Measurements from ENCODE around the gene CHML.

The CHML gene

DNA sequence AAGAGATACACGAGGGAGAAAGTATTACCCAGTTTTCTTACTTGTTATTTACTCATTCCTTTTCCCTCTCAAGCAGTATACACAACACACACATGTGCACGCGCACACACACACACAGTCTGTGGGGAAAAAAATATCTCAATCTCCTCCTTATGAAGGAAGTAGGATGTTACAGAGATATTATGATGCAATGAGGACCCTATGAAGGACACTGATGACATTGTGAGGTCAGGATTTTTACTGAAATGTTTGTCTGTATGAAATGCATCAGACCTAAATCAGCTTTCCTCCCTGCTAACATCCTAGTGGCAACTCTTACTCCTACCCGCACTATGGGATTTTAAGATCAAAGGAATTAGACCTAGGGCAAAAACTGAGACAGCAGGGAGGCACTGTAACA, 11.8 kb upstream of the CHML start, which contains the start of gene WDR64:
TSS of gene WDR64 (plus strand) at position 270 of the 400 bp plus-strand sequence. CDS start 204 bp downstream, outside the sequence.
- H3K4me3 ChIP-seq (ENCODE audit: low read depth, low read length), result no peak within 1 kb of the TSS
- no peak for TF ChIP-seq CTCF (IDR thresholded peaks at IDR 0.05; ENCODE audit: low read depth, low read length)
- H3K4me1 ChIP-seq, result no peaks in the 10 kb centered on the region
- DNase-seq, result no peak
- no peaks in the 10 kb centered on the region; the same call in 1 of the 2 replicates for H3K27me3 ChIP-seq
- no peaks in the 10 kb centered on the region for H3K36me3 ChIP-seq
- H3K9me3 ChIP-seq, result no peaks in the 10 kb centered on the region

DNA sequence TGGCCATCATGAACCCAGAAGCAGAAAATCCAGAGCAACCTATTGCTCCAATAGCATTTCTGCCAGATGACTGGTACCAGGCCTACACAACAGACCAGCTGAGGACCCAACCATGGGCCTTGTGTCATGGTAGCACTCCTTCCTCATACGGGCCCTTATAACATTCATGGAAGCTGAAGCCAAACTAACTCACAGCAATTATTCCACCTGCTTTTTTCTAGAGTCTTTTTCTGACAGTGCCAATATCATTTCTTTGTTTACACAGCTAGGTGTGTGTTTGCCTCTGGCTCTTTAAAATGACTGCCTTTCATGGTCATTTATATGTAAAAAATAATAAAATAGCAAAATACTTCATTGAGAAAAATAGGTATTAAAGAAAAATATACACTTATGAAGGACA, 8.0 kb upstream of the CHML start:
- no peak for TF ChIP-seq CTCF (IDR thresholded peaks at IDR 0.05; ENCODE audit: low read depth, low read length)

GRCh38 chr1:241647658-241648057, 7.5 kb upstream of the CHML start:
- DNase-seq, result no peak
- no peak overlapping the region for H3K4me3 ChIP-seq (ENCODE audit: low read depth, low read length)
- TF ChIP-seq CTCF (IDR thresholded peaks at IDR 0.05; ENCODE audit: low read depth, low read length), result no peak
- H3K9me3 ChIP-seq, result no peaks in the 10 kb centered on the region
- no peaks in the 10 kb centered on the region for H3K4me1 ChIP-seq
- no peaks in the 10 kb centered on the region for H3K27me3 ChIP-seq
- no peaks in the 10 kb centered on the region for H3K36me3 ChIP-seq

More for the DNA sequence above, 8.0 kb upstream of the CHML start:
- no peaks in the 10 kb centered on the region for H3K9me3 ChIP-seq
- no peaks in the 10 kb centered on the region for H3K27me3 ChIP-seq
- no peak overlapping the region for H3K4me3 ChIP-seq (ENCODE audit: low read depth, low read length)
- H3K4me1 ChIP-seq, result no peaks in the 10 kb centered on the region
- no peak for DNase-seq
- no peaks in the 10 kb centered on the region for H3K36me3 ChIP-seq

- DNase-seq, result no peak
- TF ChIP-seq CTCF (IDR thresholded peaks at IDR 0.05; ENCODE audit: low read depth, low read length), result no peak
- Histone ChIP-seq H3K9me3 (no peaks in the 10 kb centered on the region), H3K4me1 (no peaks in the 10 kb centered on the region), H3K36me3 (no peaks in the 10 kb centered on the region), H3K27me3 (no peaks in the 10 kb centered on the region), H3K4me3 (ENCODE audit: low read depth, low read length) (no peak overlapping the region)
Measured at GRCh38 chr1:241646201-241646600, 6.0 kb upstream of the CHML start.

- no peak for TF ChIP-seq CTCF (IDR thresholded peaks at IDR 0.05; ENCODE audit: low read depth, low read length)
- H3K4me1 ChIP-seq, result no peaks in the 10 kb centered on the region
- no peak for DNase-seq
Measured at GRCh38 chr1:241645199-241645598, 5.0 kb upstream of the CHML start.

DNA sequence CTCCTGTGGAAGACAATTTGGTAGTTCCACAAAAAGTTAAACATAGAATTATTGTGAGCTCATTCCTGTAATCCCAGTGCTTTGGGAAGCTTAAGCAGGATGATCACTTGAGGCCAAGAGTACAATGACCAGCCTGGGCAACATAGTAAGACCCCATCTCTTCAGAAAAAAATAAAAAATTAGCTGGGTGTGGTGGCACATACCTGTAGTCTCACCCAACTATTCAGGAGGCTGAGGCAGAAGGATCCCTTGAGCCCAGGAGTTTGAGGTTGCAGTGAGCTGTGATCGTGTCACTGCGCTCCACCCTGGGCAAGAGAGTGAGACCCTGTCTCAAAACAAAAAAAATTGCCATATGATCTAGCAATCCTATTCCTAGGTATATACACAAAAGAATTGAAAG, 4.1 kb upstream of the CHML start:
- Histone ChIP-seq H3K9me3 (no peaks in the 10 kb centered on the region), H3K36me3 (no peaks in the 10 kb centered on the region), H3K27me3 (no peaks in the 10 kb centered on the region), H3K4me3 (ENCODE audit: low read depth, low read length) (no peak overlapping the region), H3K4me1 (no peaks in the 10 kb centered on the region)
- DNase-seq, result no peak
- no peak for TF ChIP-seq CTCF (IDR thresholded peaks at IDR 0.05; ENCODE audit: low read depth, low read length)

More at GRCh38 chr1:241645199-241645598, 5.0 kb upstream of the CHML start:
- Histone ChIP-seq H3K36me3 (no peaks in the 10 kb centered on the region), H3K9me3 (no peaks in the 10 kb centered on the region), H3K27me3 (no peaks in the 10 kb centered on the region), H3K4me3 (ENCODE audit: low read depth, low read length) (no peak overlapping the region)
